K562 (cell line): Measurements from ENCODE around the gene SLC7A5. TPM values are rescaled to one million over a fixed set of nuclear protein-coding genes. Genes with fewer than 3 reads are reported as not detected.

Experiments
- ASH1L ChIP-seq: fragments of 450-650 bp; IDR thresholded peaks from 2 replicates; pipeline ENCODE4 v1.6.1; 2018; ENCODE audit warnings: borderline replicate concordance, mild to moderate bottlenecking, low read depth; ENCODE audit not compliant: partially characterized antibody
- CEBPZ ChIP-seq: fragments of 150-350 bp; IDR thresholded peaks from 2 replicates; pipeline ENCODE4 v1.6.1; 2014; ENCODE audit warnings: low read depth, mild to moderate bottlenecking, low read length, borderline replicate concordance
- CREB1 ChIP-seq, 2 experiments: sonication (generic) in 1 of 2; formaldehyde crosslinking in 1 of 2; IDR thresholded peaks; 2 replicates each; pipeline versions ENCODE4 v1.6.1 to v1.8.0; 2012 to 2022; ENCODE audit warnings: inconsistent platforms in 1 of 2, mild to moderate bottlenecking in 1 of 2, missing genetic modification reagents in 1 of 2, moderate library complexity in 1 of 2
- ETS2 ChIP-seq: IDR thresholded peaks from 2 replicates; pipeline ENCODE4 v1.6.1; 2016; ENCODE audit warnings: borderline replicate concordance, missing genetic modification characterization, mild to moderate bottlenecking, moderate library complexity, missing compliant biosample characterization; ENCODE audit not compliant: poor library complexity, severe bottlenecking
- HCFC1 ChIP-seq: IDR thresholded peaks from 2 replicates; pipeline ENCODE4 v1.6.1; 2012; ENCODE audit warnings: low read depth, low read length, improper control_type of control experiment
- KDM4B ChIP-seq, 2 experiments: fragments of 450-650 bp in 1 of 2; sonication (generic) in 1 of 2; IDR thresholded peaks; 2 replicates each; pipeline ENCODE4 v1.6.1; 2016 to 2017; ENCODE audit warnings: borderline replicate concordance in 2 of 2, antibody characterized with exemption in 1 of 2, low read depth in 1 of 2, mild to moderate bottlenecking in 1 of 2
- KDM5B ChIP-seq: fragments of 200-600 bp; sonication (generic); IDR thresholded peaks from 2 replicates; pipeline ENCODE4 v1.6.1; 2012; ENCODE audit warnings: low read depth, mild to moderate bottlenecking, moderate library complexity, low read length, control low read depth, inconsistent platforms; ENCODE audit not compliant: insufficient replicate concordance
- MEF2D ChIP-seq: conservative IDR thresholded peaks from 2 replicates; pipeline ENCODE4 v1.6.1; 2016; ENCODE audit warnings: low read depth, missing genetic modification characterization, missing compliant biosample characterization
- SMAD1 ChIP-seq: fragments of 150-350 bp; IDR thresholded peaks from 2 replicates; pipeline ENCODE4 v1.6.1; 2014; ENCODE audit warnings: low read length, low read depth; ENCODE audit not compliant: partially characterized antibody
- TSHZ1 ChIP-seq: fragments of 250-450 bp; sonication (Bioruptor Pico); IDR thresholded peaks from 2 replicates; pipeline ENCODE4 v1.4.0; 2020; ENCODE audit warnings: mild to moderate bottlenecking, moderate library complexity
- ZKSCAN1 ChIP-seq: fragments of 150-350 bp; IDR thresholded peaks from 2 replicates; pipeline ENCODE4 v1.6.1; 2016; ENCODE audit warnings: low read depth, low read length
- ZNF586 ChIP-seq: fragments of 450-650 bp; formaldehyde crosslinking; conservative IDR thresholded peaks from 2 replicates; pipeline ENCODE4 v1.4.0; 2020; ENCODE audit warnings: mild to moderate bottlenecking, moderate library complexity
- polyA plus RNA-seq, 8 experiments: library from polyadenylated mRNA; depleted of rRNA in 4 of 8; stranded (reverse) in 5 of 8; unstranded in 3 of 8; fragments of >200 nt; fragmentation: Nextera tagmentation in 2 of 8; fragmentation: Illumina TruSeq in 1 of 8; extraction: Ambion mirVana in 2 of 8; extraction: Trizol in 1 of 8; gene quantifications; 2 replicates each; pipeline versions ENCODE4 v1.2.1 to v1.2.3, GENCODE V29; 2011 to 2014; ENCODE audit warnings: inconsistent platforms in 1 of 8, missing spikeins in 1 of 8
- total RNA-seq, 7 experiments: library from RNA; depleted of rRNA in 6 of 7; stranded (reverse); fragments of >200 nt in 6 of 7; fragmentation: Illumina TruSeq in 2 of 7; extraction: Trizol in 2 of 7; gene quantifications; 2 replicates each; pipeline versions ENCODE4 v1.2.1 to v1.2.3, GENCODE V29; 2011 to 2021; ENCODE audit warnings: low replicate concordance in 1 of 7
- TF ChIP-seq, protein P1 (sequence below): fragments of 450-650 bp; IDR thresholded peaks from 2 replicates; pipeline ENCODE4 v1.6.1; 2017; ENCODE audit warnings: antibody characterized with exemption, mild to moderate bottlenecking
- TF ChIP-seq, protein P2 (sequence below): sonication (generic); formaldehyde crosslinking; IDR thresholded peaks from 2 replicates; pipeline ENCODE4 v1.5.0; 2020; ENCODE audit warnings: missing genetic modification reagents

Gene SLC7A5
- total and polyA plus RNA-seq, 9 of the 15 experiments (the other 6 are each of a cell fraction or from before 2014, with no cell fraction given): 1.9 to 220 (median 18.6) TPM

GRCh38 chr16:87853411-87854052 lies 15.8 kb downstream of the SLC7A5 start (continued):
- no peak for TF ChIP-seq ZNF586 (CRISPR knock-in tag)
- TF ChIP-seq HCFC1: no peak
- TF ChIP-seq ZKSCAN1: no peak
- TF ChIP-seq, protein P1, sequence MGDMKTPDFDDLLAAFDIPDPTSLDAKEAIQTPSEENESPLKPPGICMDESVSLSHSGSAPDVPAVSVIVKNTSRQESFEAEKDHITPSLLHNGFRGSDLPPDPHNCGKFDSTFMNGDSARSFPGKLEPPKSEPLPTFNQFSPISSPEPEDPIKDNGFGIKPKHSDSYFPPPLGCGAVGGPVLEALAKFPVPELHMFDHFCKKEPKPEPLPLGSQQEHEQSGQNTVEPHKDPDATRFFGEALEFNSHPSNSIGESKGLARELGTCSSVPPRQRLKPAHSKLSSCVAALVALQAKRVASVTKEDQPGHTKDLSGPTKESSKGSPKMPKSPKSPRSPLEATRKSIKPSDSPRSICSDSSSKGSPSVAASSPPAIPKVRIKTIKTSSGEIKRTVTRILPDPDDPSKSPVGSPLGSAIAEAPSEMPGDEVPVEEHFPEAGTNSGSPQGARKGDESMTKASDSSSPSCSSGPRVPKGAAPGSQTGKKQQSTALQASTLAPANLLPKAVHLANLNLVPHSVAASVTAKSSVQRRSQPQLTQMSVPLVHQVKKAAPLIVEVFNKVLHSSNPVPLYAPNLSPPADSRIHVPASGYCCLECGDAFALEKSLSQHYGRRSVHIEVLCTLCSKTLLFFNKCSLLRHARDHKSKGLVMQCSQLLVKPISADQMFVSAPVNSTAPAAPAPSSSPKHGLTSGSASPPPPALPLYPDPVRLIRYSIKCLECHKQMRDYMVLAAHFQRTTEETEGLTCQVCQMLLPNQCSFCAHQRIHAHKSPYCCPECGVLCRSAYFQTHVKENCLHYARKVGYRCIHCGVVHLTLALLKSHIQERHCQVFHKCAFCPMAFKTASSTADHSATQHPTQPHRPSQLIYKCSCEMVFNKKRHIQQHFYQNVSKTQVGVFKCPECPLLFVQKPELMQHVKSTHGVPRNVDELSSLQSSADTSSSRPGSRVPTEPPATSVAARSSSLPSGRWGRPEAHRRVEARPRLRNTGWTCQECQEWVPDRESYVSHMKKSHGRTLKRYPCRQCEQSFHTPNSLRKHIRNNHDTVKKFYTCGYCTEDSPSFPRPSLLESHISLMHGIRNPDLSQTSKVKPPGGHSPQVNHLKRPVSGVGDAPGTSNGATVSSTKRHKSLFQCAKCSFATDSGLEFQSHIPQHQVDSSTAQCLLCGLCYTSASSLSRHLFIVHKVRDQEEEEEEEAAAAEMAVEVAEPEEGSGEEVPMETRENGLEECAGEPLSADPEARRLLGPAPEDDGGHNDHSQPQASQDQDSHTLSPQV: peak; percentile 94
- TF ChIP-seq ETS2: no peak
- TF ChIP-seq TSHZ1: no peak
- peak; percentile 71 for TF ChIP-seq SMAD1
- peak; percentile 63 for TF ChIP-seq CREB1 (IDR thresholded peaks at IDR 0.05)
- TF ChIP-seq CREB1 (CRISPR knock-in tag; IDR thresholded peaks at IDR 0.05): peak; percentile 64; the same call in 1 of the 2 replicates
- 0 out of 2 replicates have a peak, but pooled peaks have one; percentile 35 for TF ChIP-seq MEF2D (tag)
- peak; percentile 79 for TF ChIP-seq KDM5B
- no peak for TF ChIP-seq KDM4B (IDR thresholded peaks at IDR 0.05; ENCODE audit: borderline replicate concordance in 2 of 2, low read depth in 1 of 2)
- no peak for TF ChIP-seq CEBPZ
- TF ChIP-seq, protein P2, sequence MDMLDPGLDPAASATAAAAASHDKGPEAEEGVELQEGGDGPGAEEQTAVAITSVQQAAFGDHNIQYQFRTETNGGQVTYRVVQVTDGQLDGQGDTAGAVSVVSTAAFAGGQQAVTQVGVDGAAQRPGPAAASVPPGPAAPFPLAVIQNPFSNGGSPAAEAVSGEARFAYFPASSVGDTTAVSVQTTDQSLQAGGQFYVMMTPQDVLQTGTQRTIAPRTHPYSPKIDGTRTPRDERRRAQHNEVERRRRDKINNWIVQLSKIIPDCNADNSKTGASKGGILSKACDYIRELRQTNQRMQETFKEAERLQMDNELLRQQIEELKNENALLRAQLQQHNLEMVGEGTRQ (CRISPR knock-in tag): no peak
- no peak for TF ChIP-seq ASH1L
